Thoracic aorta (tissue), 2 donors: ENCODE results near the gene FBXO15. TPM values are rescaled to one million over a fixed set of nuclear protein-coding genes. Genes with fewer than 3 reads are reported as not detected.

ENCODE experiments used
- ATAC-seq: fragments of 150-250 bp; one replicate; pipeline ENCODE4 v1.8.0; 2017; ENCODE audit warnings: low read depth; ENCODE audit not compliant: insufficient number of reproducible peaks, low FRiP score
- DNase-seq: peaks from one replicate; pipeline ENCODE4 v3.0.0-alpha.2; 2020; ENCODE audit warnings: low spot score
- H3K27ac ChIP-seq, 2 donors: fragments of 200-600 bp; sonication (generic); 1 replicate in 1 of 2; 2 replicates in 1 of 2; pipeline ENCODE4 v1.5.1; 2016; ENCODE audit warnings: mild to moderate bottlenecking in 2 of 2, moderate library complexity in 2 of 2
- H3K27me3 ChIP-seq: fragments of 200-600 bp; sonication (generic); replicated peaks from 2 replicates; pipeline ENCODE4 v1.6.0; 2016; ENCODE audit warnings: mild to moderate bottlenecking; ENCODE audit not compliant: insufficient read depth
- H3K36me3 ChIP-seq: fragments of 200-600 bp; sonication (generic); one replicate; pipeline ENCODE4 v1.5.1; 2016
- H3K4me1 ChIP-seq, 2 donors: fragments of 200-600 bp; sonication (generic); 1 replicate in 1 of 2; 2 replicates in 1 of 2; pipeline versions ENCODE4 v1.5.1 to v1.6.0; 2016; ENCODE audit warnings: low read depth in 2 of 2, mild to moderate bottlenecking in 1 of 2; ENCODE audit not compliant: control insufficient read depth in 1 of 2
- H3K4me3 ChIP-seq: fragments of 200-600 bp; sonication (generic); 2 replicates; pipeline ENCODE4 v1.5.1; 2016; ENCODE audit warnings: mild to moderate bottlenecking
- H3K9me3 ChIP-seq: fragments of 200-600 bp; sonication (generic); 2 replicates; pipeline ENCODE4 v1.5.1; 2016
- total RNA-seq, 2 donors: library from RNA; depleted of rRNA; stranded (reverse); fragments of >200 nt; gene quantifications; one replicate each; pipeline versions ENCODE4 v1.1.0 to v1.2.3, GENCODE V29; 2016
- TF ChIP-seq, protein P1 (sequence below): fragments of 200-600 bp; sonication (generic); IDR thresholded peaks from one replicate; pipeline ENCODE4 v1.5.1; 2019; ENCODE audit warnings: antibody characterized with exemption

The FBXO15 gene
- total RNA-seq, 2 donors from 2014 or later: 1.8 TPM; not detected in 1

DNA sequence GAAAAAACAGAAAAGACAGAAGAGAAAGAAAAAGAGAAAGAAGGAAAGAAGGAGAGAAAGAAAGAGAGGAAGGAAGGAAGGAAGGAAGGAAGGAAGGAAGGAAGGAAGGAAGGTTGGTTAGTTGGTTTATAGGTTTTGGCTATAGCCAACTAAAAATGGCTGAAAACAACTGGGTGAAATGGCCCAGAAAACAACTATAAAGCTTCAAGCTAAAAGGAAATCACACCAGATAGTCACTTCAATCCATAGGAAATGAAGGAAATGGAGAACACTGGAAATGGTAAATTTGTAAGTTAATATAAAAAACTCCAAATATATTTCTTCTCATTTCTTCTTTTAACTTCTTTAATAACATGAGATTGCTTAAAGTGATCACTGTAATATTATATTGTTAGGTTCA, 118.5 kb downstream of the FBXO15 start:
- ATAC-seq: no peak
- no peaks in the 10 kb centered on the region for H3K4me1 ChIP-seq
- H3K4me3 ChIP-seq: no peak overlapping the region
- no peaks in the 10 kb centered on the region for H3K27me3 ChIP-seq
- H3K27ac ChIP-seq: no peak overlapping the region
- TF ChIP-seq, protein P1, sequence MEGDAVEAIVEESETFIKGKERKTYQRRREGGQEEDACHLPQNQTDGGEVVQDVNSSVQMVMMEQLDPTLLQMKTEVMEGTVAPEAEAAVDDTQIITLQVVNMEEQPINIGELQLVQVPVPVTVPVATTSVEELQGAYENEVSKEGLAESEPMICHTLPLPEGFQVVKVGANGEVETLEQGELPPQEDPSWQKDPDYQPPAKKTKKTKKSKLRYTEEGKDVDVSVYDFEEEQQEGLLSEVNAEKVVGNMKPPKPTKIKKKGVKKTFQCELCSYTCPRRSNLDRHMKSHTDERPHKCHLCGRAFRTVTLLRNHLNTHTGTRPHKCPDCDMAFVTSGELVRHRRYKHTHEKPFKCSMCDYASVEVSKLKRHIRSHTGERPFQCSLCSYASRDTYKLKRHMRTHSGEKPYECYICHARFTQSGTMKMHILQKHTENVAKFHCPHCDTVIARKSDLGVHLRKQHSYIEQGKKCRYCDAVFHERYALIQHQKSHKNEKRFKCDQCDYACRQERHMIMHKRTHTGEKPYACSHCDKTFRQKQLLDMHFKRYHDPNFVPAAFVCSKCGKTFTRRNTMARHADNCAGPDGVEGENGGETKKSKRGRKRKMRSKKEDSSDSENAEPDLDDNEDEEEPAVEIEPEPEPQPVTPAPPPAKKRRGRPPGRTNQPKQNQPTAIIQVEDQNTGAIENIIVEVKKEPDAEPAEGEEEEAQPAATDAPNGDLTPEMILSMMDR: no peak
- no peak for DNase-seq
- H3K36me3 ChIP-seq: no peaks in the 10 kb centered on the region
- no peaks in the 10 kb centered on the region for H3K9me3 ChIP-seq

Other genes starting within 250 kb of the FBXO15 start
- gene TIMM21, start 689 bp upstream of the FBXO15 start, total RNA-seq: 10 to 100 TPM; 14.5 to 34.5 TPM
- gene CYB5A, start 144.1 kb upstream of the FBXO15 start, total RNA-seq: 100 to 1,000 TPM in 1 of 2 donors, 10 to 100 TPM in 1; 57.0 to 121 TPM
- not detected for gene C18orf63, start 168.0 kb upstream of the FBXO15 start, total RNA-seq